Activated T-helper 1 cell treated with anti-CD3 and anti-CD28 coated beads, Interleukin-2, amount 50 U/mL, for 16 hours (primary cell): ENCODE data around the gene C12orf76.
"Not testable (repeated sequence)": the region's sequence is repeated elsewhere in the genome, so short reads cannot be mapped to it uniquely, and the experiment has no call there.

Experiments
- DNase-seq, 2 donors: peaks; one replicate each; pipeline ENCODE4 v3.0.0-alpha.2; 2020; ENCODE audit warnings: low read depth in 1 of 2, low spot score in 1 of 2

Gene C12orf76

GRCh38 chr12:110065540-110065939, 17.2 kb upstream of the C12orf76 start:
- DNase-seq: no peak

DNA sequence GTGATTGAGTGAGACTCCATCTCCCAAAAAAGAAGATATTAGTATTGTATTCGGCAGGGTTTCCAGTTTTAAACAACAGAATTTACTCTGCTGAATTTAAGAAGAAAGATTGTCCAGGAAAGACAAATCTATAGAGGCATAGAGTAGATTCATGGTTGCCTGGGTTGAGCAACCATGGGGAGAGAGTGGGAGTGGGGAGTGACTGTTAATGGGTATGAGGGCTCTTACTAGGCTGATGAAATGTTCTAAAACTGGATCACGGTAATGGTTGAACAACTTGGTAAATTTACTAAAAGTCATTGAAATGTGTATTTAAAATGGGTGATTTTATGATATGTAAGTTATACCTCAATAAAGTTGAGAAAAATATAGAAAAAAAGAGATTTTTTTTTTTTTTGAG, 13.9 kb upstream of the C12orf76 start:
- no peak for DNase-seq

GRCh38 chr12:110059651-110060000, 11.3 kb upstream of the C12orf76 start:
- DNase-seq: no peak

DNA sequence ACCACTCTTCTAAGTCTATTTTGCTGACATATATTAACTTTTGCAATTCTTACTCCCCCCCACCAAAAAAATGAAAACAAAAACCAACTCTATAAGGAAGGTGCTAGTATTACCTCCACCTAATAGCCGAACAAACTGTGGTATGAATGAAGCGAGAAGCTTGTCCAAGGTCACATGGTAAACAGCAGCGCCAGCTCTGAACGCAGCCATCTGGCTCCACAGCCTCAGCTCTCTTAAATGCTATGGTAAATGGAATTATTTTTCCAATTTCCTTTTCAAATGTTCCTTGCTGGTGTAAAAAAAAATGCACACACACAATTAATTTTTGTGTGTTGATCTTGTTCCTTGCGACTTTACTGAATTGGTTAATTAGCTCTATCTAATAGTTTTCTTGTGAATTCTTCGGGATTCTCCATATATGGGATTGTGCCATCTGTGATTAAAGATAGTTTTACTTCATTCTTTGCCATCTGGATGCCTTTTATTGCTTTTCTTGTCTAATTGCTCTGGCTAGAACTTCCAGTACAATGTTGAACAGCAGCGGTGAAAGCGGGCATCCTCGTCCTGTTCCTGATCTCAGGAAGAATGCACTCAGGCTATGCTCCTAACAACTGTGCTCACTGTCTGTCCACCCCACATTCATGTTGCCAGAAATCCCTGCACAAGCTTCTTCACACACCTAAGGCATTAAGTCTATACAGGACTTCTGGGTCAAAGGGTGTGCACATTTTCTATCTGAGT, 10.7 kb upstream of the C12orf76 start:
- no peak for DNase-seq

- not testable (repeated sequence) for DNase-seq
These were observed 8.3 kb upstream of the C12orf76 start for GRCh38 chr12:110056643-110057042.

GRCh38 chr12:110055375-110056352, 7.3 kb upstream of the C12orf76 start:
- DNase-seq: peak in 1 of 2 donors; percentile 26

DNA sequence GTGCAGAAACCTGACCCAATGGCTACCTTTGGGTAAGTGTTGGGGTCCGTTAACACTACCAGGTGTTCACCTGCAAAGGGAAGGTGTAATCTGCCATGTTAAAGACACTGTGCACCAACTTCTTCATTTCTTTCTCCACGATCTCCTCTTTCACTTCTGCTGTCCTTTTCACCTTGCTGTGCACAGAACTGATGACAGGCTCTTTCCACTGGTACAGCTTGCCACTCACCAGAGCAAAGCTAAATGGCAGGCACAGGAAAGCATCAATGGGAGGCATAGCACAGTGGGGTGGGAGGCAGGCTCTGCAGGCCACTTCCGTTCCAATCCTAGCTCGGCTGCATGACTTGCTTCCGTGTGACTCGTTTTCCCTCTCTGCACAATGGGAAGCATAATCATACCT, 2.6 kb upstream of the C12orf76 start:
- no peak for DNase-seq

GRCh38 chr12:110049666-110050065, 1.3 kb upstream of the C12orf76 start:
- DNase-seq: not testable (repeated sequence)

DNA sequence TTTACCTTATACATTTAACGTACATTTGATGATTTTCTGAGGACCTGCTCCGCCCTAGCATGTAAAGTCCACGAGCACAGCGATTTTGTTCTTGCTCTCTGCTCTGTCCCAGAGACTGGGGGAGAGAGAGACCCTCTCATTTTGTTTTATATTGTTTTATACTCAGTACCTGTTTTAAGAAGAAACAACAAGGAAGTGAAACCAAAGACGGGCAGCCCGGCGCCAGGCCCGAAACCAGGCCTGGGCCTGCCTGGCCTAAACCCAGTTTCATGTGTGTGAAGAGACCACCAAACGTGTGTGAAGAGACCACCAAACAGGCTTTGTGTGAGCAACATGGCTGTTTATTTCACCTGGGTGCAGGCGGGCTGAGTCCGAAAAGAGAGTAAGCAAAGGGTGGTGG, 712 bp upstream of the C12orf76 start:
- DNase-seq: not testable (repeated sequence)

DNA sequence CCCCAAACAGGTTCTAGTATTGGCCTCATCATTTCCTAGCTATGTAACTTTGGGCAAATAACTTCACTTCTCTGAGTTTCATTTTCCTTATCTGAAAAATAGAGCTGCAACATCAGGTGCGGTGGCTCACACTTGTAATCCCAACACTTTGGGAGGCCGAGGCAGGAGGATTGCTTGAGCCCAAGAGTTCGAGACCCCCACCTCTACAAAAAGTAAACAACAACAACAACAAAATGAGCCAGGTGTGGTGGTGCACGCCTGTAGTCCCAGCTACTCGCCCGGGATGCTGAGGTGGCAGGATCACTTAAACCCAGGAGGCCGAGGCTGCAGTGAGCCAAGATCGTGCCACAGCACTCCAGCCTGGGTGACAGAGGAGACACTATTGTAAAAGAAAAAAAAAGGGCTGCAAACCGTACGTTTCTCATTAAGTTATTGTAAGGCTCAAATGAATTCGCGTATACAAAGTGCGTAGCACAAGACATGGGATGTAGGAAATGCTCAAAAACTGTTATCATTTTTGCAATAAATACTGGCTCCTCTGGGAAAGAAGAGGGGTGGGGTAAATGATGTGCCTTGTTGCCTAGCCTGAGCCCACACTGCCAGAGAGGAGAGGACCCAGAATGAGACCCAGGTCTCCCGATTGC, 903 bp downstream of the C12orf76 start:
- DNase-seq: no peak

GRCh38 chr12:110046451-110047187, 1.7 kb downstream of the C12orf76 start:
- DNase-seq: no peak

DNA sequence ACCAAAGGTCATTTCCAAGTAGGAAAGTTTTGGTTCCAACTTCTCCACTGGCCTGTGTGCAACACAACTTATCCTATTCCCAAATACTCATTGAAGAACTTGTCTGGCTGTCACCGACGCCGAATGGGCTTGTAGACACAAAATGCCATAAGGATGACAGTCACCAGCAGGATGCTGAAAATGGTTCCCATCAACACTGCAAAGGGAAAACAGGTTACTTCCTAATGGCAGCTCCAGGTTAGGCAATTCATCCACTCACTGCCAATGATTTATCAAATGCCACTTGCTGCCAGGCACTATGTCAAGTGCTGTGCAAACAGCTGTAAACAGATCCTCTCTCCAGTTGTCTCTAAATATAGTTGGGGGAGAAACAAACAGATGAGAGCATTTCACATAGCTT, 6.1 kb downstream of the C12orf76 start:
- DNase-seq: no peak

GRCh38 chr12:110039085-110039807, 9.1 kb downstream of the C12orf76 start:
- DNase-seq: no peak

DNA sequence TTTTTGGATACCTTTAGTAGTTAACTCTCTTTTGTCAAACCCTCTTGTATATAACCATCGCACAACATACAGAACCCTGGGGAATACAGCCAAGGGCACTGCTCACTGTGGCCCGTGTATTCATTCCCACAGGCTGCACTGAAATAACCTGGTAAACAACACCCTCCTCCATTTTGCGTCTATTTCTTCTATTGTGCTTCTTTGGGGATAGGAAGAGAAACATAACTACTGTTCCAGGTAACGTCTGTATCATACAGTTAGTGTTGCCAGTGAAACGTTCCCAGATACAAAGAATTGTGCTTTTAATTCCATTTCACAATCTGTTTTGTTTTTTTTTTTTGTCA, 9.6 kb downstream of the C12orf76 start:
- DNase-seq: no peak

DNA sequence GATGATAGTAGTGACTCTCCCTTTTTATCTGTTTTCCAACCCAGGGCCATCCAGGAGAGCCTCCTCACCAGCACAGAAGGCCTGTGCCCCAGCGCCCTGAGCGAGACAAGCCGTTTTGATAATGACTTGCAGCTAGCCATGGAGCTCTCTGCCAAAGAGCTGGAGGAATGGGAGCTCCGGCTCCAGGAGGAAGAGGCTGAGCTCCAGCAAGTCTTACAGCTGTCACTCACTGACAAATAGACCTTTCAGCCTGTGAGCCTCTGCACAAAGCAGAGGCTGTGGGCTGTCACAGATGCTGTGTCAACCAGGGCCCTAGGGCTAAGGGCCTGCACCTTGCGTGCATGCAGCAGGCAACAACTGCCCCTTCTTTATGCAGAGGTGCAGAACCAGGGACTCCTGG, 11.0 kb downstream of the C12orf76 start:
- no peak for DNase-seq

DNA sequence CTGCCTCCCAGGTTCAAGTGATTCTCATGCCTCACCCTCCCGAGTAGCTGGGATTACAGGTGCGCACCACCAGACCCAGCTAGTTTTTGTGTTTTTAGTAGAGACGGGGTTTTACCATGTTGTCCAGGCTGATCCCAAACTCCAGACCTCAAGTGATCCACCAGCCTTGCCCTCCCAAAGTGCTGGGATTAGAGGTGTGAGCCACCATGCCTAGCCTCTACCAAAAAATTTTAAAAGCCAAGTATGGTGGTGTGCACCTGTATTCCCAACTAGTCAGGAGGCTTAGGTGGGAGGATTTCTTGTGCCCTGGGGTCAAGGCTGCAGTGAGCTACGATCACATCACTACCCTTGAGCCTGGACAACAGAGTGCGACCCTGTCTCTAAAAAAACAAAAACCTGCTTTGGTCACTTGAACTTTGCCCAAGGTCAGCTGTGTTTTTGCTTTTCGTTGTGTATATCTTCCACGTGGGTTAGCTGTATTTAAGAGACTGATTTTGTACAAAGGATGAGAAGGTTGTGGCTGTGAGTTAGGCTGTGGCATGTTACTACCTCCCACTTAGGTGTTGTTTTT, 12.7 kb downstream of the C12orf76 start:
- DNase-seq: no peak

DNA sequence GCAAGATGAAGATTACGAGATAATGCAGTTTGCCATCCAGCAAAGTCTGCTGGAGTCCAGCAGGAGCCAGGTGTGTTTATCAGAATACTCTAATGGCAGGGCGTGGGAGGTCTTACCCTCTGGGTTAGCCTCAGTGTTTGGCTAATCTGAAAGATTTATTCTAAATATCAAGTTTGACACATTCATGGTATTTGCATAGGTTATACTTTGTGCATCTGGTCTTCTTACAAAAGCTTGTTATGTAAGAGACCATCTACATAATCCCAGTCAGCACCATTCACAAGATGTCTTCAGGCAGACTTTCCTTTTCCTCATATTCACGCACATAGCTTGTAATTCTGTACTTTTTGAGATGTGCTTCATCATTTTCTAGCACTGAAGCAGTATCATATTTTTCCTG, 14.4 kb downstream of the C12orf76 start:
- no peak for DNase-seq

DNA sequence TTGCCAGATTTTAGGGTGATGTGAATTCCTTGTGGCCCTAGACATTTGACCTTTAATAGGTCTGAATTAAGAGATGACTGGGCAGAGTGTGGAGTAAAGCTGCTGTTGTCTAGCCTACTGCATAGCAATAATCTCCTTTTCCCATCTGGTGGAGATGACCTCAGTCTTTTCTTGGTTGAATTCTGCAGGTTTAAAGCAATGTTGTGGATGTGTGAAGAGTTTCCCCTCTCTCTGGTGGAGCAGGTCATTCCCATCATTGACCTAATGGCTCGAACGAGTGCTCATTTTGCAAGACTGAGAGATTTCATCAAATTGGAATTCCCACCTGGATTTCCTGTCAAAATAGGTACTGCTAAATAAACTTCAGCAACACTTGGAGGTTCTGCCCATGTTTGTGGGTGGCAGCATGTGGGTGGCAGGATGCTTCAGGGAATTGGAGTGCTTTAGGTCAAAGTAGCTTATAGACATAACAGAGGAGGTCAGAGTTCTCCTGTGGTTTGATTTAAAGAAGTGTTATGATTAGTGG, 19.0 kb downstream of the C12orf76 start:
- no peak for DNase-seq

GRCh38 chr12:110028323-110028722, 20.0 kb downstream of the C12orf76 start:
- no peak for DNase-seq

GRCh38 chr12:110024051-110024450, 24.3 kb downstream of the C12orf76 start:
- DNase-seq: no peak
